ENCODE measurements around the gene CDCA4.
"Not testable (repeated sequence)": the region's sequence is repeated elsewhere in the genome, so short reads cannot be mapped to it uniquely, and the experiment has no call there.

Gene CDCA4

DNA sequence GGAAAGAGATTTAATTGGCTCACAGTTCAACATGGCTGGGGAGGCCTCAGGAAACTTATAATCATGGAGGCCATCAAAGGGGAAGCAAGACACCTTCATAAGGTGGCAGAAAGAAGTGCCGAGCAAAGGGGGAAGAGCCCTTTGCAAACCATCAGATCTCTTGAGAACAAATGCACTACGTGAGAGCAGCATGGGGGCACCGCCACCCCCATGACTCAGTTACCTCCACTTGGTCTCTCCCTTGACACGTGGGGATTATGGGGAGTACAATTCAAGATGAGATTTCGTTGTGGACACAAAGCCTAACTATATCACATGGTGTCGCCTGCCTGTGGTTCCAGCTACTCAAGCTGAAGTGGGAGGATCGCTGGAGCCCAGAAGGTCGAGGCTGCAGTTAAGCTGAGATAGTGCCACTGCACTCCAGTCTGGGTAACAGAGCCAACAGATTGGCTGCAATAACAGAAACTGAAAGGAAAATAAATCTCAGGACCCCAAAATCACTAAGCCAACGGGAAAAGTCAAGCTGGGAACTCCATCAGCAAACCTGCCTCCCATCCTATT lies 10.0 kb upstream of the CDCA4 start:
- DNase-seq, result no peak

DNA sequence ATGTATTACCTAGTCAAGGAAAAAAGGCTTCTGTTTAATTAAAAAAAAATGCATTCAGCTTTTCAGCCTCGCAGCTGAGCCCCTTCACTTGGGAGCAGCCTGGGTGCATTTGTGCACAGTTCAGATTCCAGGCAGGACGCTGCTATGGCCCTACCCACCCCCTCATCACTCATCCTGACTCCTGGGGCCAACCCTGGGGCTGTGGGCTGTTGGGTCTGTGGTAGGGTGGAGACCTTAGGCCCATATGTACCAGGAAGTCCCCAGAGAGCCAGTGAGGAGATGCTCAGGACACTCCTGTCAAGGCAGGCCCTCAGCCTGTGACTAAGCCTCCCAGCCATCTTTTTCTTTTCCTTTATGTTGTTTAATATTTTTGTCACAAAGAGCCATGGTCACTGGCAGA lies 9.3 kb upstream of the CDCA4 start:
- no peak for DNase-seq

DNA sequence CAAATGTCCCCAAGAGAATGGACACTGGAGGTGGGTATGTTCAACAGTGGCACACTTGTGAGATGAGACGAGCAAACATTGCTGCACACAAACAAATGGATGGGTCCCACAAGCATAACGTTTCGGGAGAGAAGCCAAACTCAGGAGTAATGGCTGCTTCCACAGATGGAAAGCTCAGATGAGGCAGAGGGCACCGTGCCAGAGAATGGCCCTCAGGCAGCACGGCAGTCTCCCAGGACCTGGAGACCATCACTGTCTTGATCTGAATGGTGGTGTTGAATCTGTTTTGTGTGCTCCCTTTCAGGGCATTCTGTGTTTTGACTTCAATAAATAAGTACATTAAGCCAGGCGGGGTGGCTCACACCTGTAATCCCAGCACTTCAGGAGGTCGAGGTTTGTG lies 8.5 kb upstream of the CDCA4 start:
- DNase-seq, result no peak

DNA sequence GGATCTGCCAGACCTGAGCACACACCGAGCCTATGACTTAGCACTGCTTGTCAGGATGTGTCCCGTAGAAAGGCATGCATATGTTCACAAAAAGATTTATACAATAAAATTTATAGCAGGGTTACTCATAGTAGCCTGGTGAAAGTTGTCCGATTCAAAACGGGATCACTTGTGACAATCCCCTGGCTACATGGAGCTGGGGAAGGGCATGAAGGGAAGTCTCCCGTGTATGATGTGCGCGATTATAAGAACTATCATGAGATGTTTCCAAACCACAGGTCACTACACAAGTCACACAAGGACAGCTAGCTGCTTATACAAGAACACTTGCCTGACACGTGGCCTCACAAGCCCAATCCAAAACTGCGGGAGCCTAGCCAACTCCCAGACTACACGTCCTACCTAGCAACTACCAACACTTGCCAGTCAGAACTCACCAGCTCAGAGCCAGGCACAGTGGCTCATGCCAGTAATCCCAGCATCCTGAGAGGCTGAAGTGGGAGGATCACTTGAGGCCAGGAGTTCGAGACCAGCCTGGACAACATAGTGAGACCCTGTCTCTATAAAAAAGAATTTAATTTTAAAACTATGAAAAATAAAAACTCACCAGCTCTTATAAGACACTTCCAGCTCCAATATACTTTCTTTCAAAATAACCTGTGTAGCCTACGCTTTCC lies 7.5 kb upstream of the CDCA4 start:
- DNase-seq, result no peak

DNA sequence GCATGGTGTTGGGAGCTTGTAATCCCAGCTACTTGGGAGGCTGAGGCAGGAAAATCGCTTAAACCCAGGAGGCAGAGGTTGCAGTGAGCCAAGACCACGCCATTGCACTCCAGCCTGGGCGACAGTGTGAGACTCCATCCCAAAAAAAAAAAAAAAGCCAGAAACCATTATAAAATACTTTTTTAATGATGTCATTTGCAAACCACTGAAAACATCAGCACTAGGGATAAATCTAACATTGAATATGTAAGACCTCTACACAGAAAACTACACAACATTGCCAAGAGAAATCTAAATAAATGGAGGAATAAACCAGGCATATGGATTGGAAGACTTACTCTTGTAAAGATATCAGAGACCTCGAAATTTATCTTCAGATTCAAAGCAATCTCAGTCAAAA lies 6.8 kb upstream of the CDCA4 start:
- DNase-seq, result not testable (repeated sequence)

DNA sequence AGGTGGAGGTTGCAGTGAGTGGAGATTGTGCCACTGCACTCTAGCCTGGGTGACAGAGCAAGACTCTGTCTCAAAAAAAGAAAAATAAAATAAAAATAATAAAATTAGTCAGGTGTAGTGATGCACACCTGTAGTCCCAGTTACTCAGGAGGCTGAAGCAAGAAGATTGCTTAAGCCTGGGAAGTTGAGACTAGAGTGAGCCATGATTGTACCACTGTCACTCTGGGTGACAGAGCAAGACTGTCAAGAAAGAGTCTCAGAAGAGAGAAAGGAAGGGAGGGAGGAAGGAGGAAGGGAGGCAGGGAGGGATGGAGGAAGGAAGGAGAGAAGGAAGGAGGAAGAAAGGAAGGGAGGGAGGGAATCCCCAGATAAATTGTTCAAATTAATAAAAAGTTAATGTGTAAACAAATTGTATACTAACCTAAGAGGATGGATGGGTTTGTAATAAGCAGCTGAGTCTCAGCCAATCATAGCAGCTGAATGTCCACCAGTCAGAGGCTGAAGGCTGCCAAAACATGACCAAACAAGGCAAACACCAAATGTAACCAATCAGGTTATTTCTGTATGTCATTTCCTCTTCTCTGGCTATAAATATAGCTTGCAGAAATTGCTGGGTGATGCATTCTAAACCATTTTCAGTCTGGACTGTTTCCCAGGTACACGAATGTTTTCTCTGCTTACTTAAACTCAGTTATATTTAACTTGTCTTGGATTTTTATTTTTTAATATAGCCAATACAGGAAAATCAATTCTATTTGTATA lies 6.1 kb upstream of the CDCA4 start:
- no peak for DNase-seq

DNA sequence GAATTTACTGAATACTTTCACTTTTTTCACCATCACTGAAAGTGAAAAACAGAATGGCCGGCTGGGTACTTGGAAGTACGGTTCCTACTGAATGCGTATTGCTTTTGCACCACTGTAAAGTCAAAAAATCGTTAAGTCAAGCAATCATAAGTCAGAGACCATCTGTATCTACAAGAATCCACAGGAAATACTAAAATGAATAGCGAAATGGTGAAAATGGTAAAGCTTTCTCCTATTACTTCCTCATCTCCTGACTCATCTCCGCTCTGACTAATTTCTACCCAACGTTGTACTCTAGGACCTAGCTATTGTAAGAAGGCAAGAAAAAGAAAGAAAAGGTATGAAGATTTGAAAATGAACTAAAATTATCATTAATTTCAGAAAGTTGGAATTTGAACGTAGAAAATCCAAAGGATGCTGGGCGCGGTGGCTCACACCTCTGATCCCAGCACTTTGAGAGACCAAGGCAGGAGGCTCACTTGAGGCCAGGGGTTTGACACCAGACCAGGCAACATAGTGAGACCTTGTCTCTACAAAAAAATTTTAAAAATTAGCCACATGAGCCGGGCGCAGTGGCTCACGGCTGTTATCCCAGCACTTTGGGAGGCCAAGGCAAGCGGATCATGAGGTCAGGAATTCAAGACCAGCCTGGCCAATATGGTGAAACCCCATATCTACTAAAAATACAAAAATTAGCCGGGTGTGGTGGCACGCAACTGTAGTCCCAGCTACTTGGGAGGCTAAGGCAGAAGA lies 5.3 kb upstream of the CDCA4 start:
- no peak for DNase-seq

DNA sequence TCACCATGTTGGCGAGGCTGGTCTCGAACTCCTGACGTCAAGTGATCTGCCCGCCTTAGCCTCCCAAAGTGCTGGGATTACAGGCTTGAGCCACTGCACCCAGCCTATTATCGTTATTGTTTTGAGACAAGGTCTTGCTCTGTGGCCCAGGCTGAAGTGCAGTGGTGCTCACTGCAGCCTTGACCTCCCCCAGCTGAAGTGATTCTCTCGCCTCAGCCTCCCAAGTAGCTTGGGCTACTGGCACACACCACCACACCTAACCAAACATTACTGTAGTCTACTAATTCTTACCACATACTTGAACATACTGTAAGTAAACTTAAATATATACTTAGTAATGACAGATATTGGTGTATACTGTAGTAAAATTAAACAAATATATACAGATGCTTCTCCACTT lies 4.5 kb upstream of the CDCA4 start:
- DNase-seq, result no peak

DNA sequence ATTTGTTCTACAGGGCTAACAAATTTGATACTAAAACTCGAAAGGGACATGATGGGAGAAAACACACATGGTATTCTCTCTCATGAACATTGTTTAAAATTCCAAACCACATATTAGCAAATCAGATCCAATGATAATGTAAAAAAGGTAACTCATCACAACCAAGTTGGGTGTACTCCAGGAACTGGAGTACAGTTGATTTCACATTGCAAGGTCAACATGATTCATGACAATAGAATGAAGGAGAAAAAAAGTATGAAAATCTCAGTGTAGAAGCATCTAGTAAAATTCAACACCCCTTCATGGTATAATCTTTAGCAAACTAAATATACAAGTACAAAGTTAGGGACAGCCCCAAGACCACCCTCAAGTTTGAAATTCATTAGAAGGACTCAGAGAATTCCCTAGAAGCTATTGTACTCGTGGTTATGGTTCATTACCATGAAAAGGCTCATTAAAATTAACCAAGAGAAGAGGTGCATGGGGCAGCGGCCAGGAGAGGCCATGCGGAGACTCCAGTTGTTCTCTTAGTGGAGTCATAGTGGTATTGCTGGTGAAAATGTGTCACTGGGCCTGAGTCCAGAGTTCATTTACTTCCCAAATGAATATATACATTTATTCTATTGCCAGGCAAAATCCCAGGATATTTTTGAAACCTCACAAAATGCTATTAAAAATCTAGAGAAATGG lies 3.1 kb upstream of the CDCA4 start:
- no peak for DNase-seq

DNA sequence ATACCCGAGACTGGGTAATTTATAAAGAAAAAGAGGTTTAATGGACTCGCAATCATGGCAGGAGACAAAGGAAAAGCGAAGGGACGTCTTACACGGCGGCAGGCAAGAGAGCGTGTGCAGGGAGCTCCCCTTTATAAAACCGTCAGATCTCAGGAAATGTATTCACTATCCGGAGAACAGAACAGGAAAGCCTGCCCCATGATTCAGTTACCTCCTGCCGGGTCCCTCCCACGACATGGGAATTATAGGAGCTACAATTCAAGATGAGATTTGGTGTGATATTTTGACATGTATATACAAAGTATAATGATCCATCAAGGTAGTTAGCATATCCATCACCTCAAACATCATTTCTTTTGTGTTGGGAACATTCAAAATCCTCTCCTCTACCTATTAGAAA lies 2.3 kb upstream of the CDCA4 start:
- DNase-seq, result no peak

DNA sequence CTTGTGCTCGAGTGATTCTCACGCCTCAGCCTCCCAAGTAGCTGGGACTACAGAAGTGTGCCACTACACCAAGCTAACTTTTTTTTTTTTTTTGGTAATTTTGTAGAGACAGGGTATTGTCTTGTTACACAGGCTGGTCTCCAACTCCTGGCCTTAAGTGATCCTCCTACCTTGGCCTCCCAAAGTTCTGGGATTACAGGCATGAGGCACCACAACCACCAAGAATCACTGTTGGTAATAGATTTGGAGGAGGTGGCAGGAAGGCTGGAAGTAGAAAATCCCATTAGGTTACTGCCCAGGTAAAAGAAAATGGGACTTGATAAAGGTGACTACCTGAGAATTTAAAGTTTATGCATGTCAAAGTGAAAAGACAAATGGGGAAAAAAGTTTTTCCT lies 1.4 kb upstream of the CDCA4 start:
- no peak for DNase-seq

DNA sequence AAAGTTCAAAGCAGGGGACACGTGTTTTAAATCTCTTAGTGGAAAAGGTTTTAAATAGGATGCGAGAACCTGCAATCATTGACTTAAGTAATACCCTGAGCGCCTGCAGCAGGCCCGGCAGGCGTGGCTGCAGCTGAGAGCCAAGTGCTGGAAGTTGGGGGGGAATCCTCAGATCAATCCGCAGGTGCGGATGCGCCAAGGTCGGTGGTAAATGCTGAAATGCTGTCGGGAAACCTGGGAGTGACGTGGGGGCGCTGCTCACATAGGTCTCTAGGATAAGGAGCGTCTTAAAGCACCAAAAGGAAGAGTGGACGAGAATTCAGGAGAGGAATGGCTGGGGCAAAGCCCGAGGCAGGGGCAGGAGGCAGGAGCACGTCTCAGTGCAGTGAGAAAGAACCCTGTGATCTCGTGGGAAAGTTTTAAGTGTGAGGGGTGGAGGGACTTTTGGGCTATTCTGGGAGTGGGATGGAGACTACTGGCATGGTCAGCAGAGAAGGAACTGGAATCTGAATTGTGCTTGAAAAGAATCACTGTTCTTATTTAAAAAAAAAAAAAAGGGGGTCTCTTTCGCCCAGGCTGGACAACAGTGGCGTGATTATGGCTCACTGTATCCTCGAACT lies 883 bp upstream of the CDCA4 start:
- no peak for DNase-seq

DNA sequence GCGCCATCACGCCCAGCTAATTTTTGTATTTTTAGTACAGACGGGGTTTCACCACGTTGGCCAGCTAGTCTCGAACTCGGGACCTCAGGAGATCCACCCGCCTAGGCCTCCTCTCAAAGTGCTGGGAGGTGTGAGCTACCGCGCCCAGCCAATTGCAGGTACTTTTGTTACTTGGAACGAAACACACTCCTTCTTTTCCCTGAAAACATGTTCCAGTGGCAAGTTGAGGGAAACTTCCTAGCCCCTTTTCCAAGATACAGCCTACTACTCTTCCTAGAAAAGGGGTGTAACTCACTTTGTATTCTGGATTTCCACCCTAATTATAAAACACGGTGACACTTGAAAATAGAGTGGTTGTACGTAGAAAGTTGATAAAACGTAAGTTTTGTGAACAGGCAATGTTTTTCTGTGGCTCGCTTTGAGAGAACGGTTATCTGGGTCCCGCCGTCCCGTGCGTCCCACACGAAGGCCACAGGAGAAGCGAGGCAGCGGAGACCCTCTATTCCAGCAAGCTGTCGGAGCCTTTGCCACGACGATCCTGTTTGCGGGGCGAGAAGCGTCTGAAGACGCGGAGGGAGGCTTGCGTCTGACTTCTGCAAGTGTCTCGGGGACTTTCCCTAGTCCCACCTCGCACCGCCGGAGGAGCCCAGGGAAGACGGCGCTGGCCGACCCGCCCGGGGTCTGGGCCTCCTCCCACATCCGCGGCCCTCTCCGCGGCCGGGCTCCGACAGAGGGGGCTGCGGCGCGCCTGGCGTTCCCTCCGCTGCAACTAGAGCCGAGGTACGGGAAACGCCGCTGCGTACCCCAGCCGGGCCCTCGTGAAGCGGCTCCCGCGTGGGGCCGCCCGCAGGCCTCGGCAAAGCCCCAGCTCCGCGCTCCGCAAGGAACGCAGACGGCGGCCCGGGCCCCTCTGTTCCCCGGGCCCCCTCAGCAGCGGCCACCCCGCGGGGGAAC lies 745 bp downstream of the CDCA4 start:
- no peak for DNase-seq

DNA sequence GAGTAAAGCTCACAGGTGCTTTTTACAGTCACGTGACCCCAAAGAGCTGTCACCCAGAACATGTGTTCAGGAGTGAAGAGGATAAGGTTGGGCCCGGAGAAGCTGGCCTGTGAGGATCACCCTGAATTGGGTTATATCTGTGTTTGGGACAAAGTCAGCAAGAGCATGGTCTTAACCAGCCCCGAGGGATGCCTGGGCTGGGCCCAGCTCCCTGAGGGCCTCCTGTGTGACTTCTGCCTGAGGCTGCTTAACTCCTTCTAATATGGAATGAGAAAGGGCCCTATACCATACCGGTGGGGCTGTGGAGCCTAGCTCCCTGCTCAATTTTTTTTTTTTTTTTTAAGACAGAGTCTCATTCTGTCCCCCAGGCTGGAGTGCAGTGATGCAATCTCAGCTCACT lies 2.5 kb downstream of the CDCA4 start:
- DNase-seq, result no peak

DNA sequence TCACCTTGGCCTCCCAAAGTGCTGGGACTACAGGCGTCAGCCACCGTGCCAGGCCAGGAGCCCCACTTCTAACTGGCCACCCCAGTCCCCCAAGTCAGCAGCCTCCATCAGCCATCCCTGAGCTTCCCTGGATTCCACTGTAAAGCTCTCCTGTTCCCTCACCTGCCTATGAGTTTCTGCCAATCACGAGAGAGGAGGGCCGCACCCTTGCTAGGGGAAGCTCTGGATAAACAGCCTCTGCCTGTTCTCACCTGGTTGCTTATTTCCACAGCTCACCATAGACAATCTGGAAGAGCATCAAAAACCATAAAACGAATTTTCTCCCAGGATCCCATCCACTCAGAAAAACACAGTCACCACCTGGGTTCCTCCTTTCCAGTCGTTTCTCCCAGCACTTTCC lies 5.0 kb downstream of the CDCA4 start:
- DNase-seq, result no peak

DNA sequence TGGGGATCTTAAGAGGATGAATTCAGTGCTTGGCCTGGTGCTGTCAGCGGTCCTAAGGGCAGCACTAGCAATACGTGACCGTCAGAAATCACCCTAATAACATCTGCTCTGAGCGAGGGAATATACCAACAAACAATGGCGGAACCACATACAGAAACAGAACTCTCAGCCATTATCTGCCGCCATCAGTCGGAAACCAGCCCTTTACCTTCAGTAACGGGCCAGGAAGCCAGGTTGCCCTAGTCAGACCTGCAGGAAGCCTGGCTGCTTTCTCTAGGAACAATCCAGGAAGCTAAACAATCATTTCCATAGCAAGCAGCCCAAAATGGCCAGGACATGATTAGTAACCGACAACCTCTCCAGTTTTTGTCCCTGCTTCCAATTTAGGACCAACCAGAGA lies 5.6 kb downstream of the CDCA4 start:
- no peak for DNase-seq

DNA sequence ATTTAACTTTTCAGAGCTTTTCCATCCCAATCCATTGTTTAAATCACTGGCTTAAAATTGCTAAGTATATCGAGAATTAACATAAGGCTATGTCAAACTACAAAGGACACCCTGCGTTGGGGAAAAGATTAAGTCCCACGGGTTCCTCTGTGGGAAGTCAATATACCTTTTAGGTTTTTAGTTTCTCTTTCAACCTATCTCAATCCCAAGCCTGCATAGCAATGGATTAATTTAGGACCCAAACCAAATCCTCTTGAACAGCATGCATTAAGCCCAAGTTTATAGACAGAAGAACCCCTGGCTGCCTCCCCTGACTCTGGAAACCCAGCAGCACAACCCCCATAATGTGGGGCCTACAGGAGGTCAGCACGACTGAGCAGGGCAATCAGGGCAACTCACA lies 6.3 kb downstream of the CDCA4 start:
- no peak for DNase-seq

DNA sequence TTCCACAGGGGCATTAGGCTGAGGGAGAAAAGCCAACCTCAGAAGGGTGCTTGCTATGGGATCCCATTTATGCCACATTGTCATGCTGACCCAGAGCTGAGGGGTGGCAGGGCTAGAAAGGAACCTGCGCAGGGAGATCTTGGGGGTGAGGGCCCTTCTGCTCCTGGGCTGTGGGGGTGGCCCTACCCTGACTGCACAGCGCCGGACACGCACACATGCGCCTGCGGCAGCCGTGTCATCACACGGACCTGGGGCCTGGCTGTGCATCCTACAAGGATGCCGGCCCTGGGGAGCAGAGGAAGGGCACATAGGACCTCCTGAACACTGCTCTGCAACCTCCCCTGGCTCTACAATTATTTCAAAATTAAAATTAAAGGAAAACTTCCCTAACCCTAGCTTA lies 6.9 kb downstream of the CDCA4 start:
- no peak for DNase-seq

DNA sequence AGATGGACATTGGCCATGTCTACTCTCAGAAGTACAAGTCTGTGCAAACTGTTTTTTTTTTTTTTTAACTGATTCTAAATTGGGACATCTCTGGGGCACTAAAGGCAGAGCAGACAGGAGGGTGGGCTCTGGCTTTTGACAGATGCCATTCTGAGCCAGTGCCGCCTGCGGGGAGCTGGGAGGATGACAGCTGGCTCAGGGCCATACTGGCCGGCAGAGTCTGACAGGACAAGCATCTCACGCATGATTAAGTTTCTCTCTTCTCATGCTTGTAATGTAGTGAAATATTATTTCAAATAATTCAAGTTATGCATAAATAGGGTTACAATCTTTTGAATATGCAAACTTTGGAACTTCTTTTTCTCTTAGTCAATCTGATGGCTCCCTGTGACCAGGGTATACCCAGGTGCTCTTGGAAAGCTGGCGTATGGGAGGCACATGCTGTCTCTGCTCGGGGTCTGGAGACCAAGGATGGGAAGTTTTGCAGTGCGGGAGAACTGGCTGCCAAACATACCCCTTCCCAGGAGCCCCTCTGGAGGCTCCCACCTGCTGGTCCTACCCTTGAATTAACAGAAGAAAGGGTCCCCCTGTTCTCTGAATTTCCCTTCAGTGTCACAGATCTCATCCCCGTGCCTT lies 7.6 kb downstream of the CDCA4 start:
- no peak for DNase-seq

DNA sequence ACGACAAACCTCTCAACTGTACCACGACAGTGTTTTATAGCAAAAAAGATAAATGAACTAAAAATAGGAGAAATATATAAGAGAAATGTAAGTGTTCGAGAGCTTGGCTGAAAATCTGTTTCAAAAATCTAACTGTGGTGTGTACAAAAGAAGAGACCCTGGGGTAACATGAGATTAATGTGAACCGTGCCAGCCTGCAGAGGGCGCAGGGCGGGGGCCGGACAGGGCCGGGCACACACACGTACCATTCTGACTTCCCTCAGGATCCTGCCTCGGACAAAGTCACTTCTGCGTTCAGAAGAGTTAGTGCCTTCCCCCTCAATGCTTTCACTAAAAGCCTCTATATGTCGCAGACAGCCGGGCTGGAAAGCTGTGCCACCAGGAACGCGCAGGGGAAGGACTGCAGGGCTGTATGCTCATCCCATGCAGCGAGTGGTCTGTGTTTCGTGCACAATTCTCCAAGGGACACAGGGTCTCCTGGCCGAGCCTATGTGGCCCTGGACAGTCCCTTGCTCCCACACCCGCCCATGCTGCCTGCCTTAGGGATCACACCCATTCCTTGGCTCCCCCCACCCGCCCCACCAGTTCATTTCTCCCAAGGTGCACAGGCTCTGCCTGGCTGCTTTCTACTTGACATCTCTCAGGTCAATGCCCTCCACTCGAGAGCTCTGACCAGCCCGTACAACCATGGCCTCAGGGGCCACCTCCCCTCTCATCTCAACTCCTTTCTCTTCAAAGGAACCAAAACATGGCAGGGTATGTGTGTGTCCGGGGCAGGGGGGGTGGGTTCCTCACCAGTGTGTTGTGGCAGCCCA lies 8.5 kb downstream of the CDCA4 start:
- DNase-seq, result no peak
